Measurements from ENCODE around the gene DHRSX. TPM values are rescaled to one million over a fixed set of nuclear protein-coding genes. Genes with fewer than 3 reads are reported as not detected.
A peak's percentile ranks its signal among the peaks of the same experiment; 100 is the strongest.
"Not testable (repeated sequence)": the region's sequence is repeated elsewhere in the genome, so short reads cannot be mapped to it uniquely, and the experiment has no call there.

DHRSX gene
- total RNA-seq: 10 to 100 TPM; 16.4 to 16.6 TPM

- peaks cover 0 to 8% of the 10 kb centered on the region in 2 donors for H3K36me3 Mint-ChIP-seq
- peak; percentile 76 to 82 for ATAC-seq
Observed at GRCh38 chrX:2500803-2501558, at the start of gene DHRSX, which contains the start of gene ZBED1. Gene DHRSX, minus strand, starts transcription at chrX:2500976. Its CDS starts 51 bp downstream, at chrX:2500925. Gene ZBED1, minus strand, starts transcription at chrX:2500976. Its CDS starts 10,257 bp downstream, at chrX:2490719.

GRCh38 chrX:2549876-2550275, 49.1 kb upstream of the DHRSX start:
- ATAC-seq (no peak), DNase-seq (ENCODE audit: low spot score in 2 of 2) (no peak)
- Mint-ChIP-seq H3K9me3 (peaks cover 0 to 8% of the 10 kb centered on the region in 2 donors), H3K36me3 (peaks cover under 1 to 5% of the 10 kb centered on the region in 2 donors), H3K27ac (no peak overlapping the region)

More at GRCh38 chrX:2500803-2501558, at the start of gene DHRSX, which contains the start of gene ZBED1:
- Mint-ChIP-seq H3K9me3 (no peaks in the 10 kb centered on the region), H3K27ac (peak within 1 kb of the TSS; percentile 91 to 94)
- peak; percentile 60 to 66 for DNase-seq (ENCODE audit: low spot score in 2 of 2)

- no peak for DNase-seq (ENCODE audit: low spot score in 2 of 2)
- peaks cover 0 to 8% of the 10 kb centered on the region in 2 donors for H3K9me3 Mint-ChIP-seq
- no peak overlapping the region for H3K27ac Mint-ChIP-seq
- H3K36me3 Mint-ChIP-seq: peaks cover 0 to 5% of the 10 kb centered on the region in 2 donors
- ATAC-seq: no peak
Observed at GRCh38 chrX:2548711-2549423, 48.1 kb upstream of the DHRSX start.

GRCh38 chrX:2547736-2548135, 47.0 kb upstream of the DHRSX start:
- peaks cover 0 to 8% of the 10 kb centered on the region in 2 donors for H3K9me3 Mint-ChIP-seq
- ATAC-seq (no peak), DNase-seq (ENCODE audit: low spot score in 2 of 2) (no peak)
- peaks cover 0 to 5% of the 10 kb centered on the region in 2 donors for H3K36me3 Mint-ChIP-seq
- H3K27ac Mint-ChIP-seq: no peak overlapping the region

- no peak for DNase-seq (ENCODE audit: low spot score in 2 of 2)
- ATAC-seq: no peak
- Mint-ChIP-seq H3K36me3 (peaks cover 0 to 5% of the 10 kb centered on the region in 2 donors), H3K27ac (no peak overlapping the region), H3K9me3 (peaks cover 0 to 8% of the 10 kb centered on the region in 2 donors)
Observed at GRCh38 chrX:2546496-2546895, 45.7 kb upstream of the DHRSX start.

GRCh38 chrX:2545144-2545543, 44.4 kb upstream of the DHRSX start:
- H3K27ac Mint-ChIP-seq: no peak overlapping the region
- no peak for ATAC-seq

GRCh38 chrX:2542826-2543521, 42.2 kb upstream of the DHRSX start:
- no peak overlapping the region for H3K27ac Mint-ChIP-seq
- H3K36me3 Mint-ChIP-seq: no peaks in the 10 kb centered on the region
- ATAC-seq: no peak
- DNase-seq (ENCODE audit: low spot score in 2 of 2): no peak
- H3K9me3 Mint-ChIP-seq: peaks cover 0 to 8% of the 10 kb centered on the region in 2 donors

More at GRCh38 chrX:2545144-2545543, 44.4 kb upstream of the DHRSX start:
- Mint-ChIP-seq H3K36me3 (peaks cover 0 to 5% of the 10 kb centered on the region in 2 donors), H3K9me3 (peaks cover 0 to 8% of the 10 kb centered on the region in 2 donors)
- DNase-seq (ENCODE audit: low spot score in 2 of 2): no peak

GRCh38 chrX:2541603-2542002, 40.8 kb upstream of the DHRSX start:
- no peak for DNase-seq (ENCODE audit: low spot score in 2 of 2)
- no peak overlapping the region for H3K27ac Mint-ChIP-seq
- H3K9me3 Mint-ChIP-seq: peaks cover 0 to 8% of the 10 kb centered on the region in 2 donors
- no peak for ATAC-seq
- H3K36me3 Mint-ChIP-seq: no peaks in the 10 kb centered on the region

GRCh38 chrX:2540426-2540947, 39.7 kb upstream of the DHRSX start:
- no peak overlapping the region for H3K27ac Mint-ChIP-seq
- ATAC-seq (no peak), DNase-seq (ENCODE audit: low spot score in 2 of 2) (no peak)
- peaks cover 0 to under 1% of the 10 kb centered on the region in 2 donors for H3K9me3 Mint-ChIP-seq
- no peaks in the 10 kb centered on the region for H3K36me3 Mint-ChIP-seq

GRCh38 chrX:2539586-2539985, 38.8 kb upstream of the DHRSX start:
- H3K9me3 Mint-ChIP-seq: no peaks in the 10 kb centered on the region
- DNase-seq (ENCODE audit: low spot score in 2 of 2) (no peak), ATAC-seq (no peak)
- H3K36me3 Mint-ChIP-seq: no peaks in the 10 kb centered on the region
- no peak overlapping the region for H3K27ac Mint-ChIP-seq

GRCh38 chrX:2538031-2538757, 37.4 kb upstream of the DHRSX start:
- Mint-ChIP-seq H3K36me3 (no peaks in the 10 kb centered on the region), H3K9me3 (no peaks in the 10 kb centered on the region), H3K27ac (no peak overlapping the region)
- DNase-seq (ENCODE audit: low spot score in 2 of 2) (no peak), ATAC-seq (no peak)

- ATAC-seq (no peak), DNase-seq (ENCODE audit: low spot score in 2 of 2) (no peak)
- H3K27ac Mint-ChIP-seq: no peak overlapping the region
- no peaks in the 10 kb centered on the region for H3K9me3 Mint-ChIP-seq
- H3K36me3 Mint-ChIP-seq: no peaks in the 10 kb centered on the region
Observed at GRCh38 chrX:2536974-2537373, 36.2 kb upstream of the DHRSX start.

- H3K9me3 Mint-ChIP-seq: no peaks in the 10 kb centered on the region
- DNase-seq (ENCODE audit: low spot score in 2 of 2) (no peak), ATAC-seq (no peak)
- H3K36me3 Mint-ChIP-seq: no peaks in the 10 kb centered on the region
- no peak overlapping the region for H3K27ac Mint-ChIP-seq
Observed at GRCh38 chrX:2536141-2536540, 35.4 kb upstream of the DHRSX start.

GRCh38 chrX:2534261-2535021, 33.7 kb upstream of the DHRSX start:
- not testable (repeated sequence) for H3K36me3 Mint-ChIP-seq; ATAC-seq; H3K27ac Mint-ChIP-seq; H3K9me3 Mint-ChIP-seq; DNase-seq (ENCODE audit: low spot score in 2 of 2)

GRCh38 chrX:2533424-2533823, 32.6 kb upstream of the DHRSX start:
- no peaks in the 10 kb centered on the region for H3K36me3 Mint-ChIP-seq
- no peaks in the 10 kb centered on the region for H3K9me3 Mint-ChIP-seq
- no peak overlapping the region for H3K27ac Mint-ChIP-seq

More at GRCh38 chrX:2533424-2533823, 32.6 kb upstream of the DHRSX start:
- DNase-seq (ENCODE audit: low spot score in 2 of 2) (no peak), ATAC-seq (no peak)
